Left renal cortex interstitium (tissue), 4 donors: Measurements from ENCODE around the gene CRISPLD2. TPM values are rescaled to one million over a fixed set of nuclear protein-coding genes. Genes with fewer than 3 reads are reported as not detected.

ENCODE experiments used
- DNase-seq, 4 donors: peaks; one replicate each; pipeline ENCODE4 v3.0.0-alpha.2; 2013; ENCODE audit warnings: low read depth in 4 of 4, low spot score in 2 of 4, missing footprints in 1 of 4
- polyA plus RNA-seq, 4 donors: library from polyadenylated mRNA; unstranded; fragments of 120-200 nt; gene quantifications; one replicate each; pipeline ENCODE4 v1.2.1, GENCODE V29; 2013; ENCODE audit not compliant: insufficient read length in 4 of 4

CRISPLD2 gene, protein sequence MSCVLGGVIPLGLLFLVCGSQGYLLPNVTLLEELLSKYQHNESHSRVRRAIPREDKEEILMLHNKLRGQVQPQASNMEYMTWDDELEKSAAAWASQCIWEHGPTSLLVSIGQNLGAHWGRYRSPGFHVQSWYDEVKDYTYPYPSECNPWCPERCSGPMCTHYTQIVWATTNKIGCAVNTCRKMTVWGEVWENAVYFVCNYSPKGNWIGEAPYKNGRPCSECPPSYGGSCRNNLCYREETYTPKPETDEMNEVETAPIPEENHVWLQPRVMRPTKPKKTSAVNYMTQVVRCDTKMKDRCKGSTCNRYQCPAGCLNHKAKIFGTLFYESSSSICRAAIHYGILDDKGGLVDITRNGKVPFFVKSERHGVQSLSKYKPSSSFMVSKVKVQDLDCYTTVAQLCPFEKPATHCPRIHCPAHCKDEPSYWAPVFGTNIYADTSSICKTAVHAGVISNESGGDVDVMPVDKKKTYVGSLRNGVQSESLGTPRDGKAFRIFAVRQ
- polyA plus RNA-seq: 1 to 10 TPM; 7.2 to 8.3 (median 8.0) TPM

DNA sequence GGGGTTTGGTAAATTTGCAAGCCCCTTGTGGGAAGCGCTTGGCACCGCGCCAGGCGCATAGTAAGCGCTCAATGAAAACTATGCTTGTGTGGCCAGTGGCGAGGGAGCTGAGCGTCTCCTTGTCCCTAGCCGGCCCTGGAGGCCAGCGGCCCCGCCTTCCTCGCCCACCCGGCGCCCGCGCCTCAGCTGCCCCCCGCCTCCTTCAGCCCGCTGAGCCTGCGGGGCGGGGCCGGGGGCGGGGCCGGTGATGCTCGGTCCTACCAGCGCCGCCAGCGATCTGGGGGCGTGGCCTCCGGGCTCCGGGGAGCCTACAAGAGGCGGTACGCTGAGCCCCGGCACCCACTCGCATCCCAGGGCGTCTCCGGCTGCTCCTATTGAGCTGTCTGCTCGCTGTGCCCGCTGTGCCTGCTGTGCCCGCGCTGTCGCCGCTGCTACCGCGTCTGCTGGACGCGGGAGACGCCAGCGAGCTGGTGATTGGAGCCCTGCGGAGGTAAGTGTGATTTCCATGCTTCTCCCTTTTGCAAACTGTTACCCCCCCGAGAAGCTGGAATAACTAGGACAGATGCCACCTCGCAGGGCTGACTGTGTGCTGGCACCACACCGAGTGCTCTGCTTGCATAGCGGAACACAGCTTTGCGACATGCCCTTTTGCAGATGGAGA lies at the start of gene CRISPLD2:
Gene CRISPLD2 (plus strand): TSS at position 342 of the 661 bp plus-strand sequence. CDS start 18,511 bp downstream, outside the sequence.
- peak in 3 of 4 donors; percentile 78 to 90 (median 82) for DNase-seq

DNA sequence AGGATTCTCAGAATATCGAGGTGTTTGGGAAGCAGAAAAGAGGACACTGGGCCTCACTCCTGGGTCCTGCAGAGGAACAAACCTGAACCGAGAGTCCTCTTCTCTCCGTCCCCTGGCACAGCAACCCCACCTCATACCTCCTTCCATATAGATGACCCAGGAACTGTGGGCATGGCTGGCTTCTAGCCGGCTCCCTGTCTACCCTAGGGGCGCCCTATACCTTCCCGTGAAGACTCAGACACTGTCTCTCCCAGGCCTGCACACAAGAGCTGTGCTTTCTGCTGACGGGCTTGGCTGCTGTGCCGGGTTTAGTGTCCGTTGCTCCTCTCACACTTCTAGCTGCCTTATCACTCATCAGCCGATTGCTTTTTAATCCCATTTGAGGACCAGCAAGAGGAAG lies 46.5 kb upstream of the CRISPLD2 start:
- no peak for DNase-seq

DNA sequence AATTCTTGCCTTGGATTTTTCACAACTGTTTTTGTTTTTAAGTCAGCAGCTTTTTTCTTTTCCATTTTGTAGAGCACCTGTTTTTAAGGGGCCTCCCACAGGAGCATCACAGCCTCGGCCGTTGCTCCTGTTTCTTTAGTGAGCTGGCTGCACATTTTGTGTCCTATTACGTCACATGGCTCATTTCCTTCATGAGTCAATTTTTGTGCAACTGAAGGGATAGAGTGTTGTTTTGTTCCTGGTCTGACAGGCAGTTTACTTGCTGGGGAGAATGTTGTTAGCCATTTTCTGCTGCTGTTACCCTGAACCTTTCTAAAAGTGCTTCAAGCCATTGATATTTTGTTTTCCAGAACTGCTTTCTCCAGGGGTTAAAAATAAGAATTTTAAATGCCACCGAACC lies 45.0 kb upstream of the CRISPLD2 start:
- no peak for DNase-seq

DNA sequence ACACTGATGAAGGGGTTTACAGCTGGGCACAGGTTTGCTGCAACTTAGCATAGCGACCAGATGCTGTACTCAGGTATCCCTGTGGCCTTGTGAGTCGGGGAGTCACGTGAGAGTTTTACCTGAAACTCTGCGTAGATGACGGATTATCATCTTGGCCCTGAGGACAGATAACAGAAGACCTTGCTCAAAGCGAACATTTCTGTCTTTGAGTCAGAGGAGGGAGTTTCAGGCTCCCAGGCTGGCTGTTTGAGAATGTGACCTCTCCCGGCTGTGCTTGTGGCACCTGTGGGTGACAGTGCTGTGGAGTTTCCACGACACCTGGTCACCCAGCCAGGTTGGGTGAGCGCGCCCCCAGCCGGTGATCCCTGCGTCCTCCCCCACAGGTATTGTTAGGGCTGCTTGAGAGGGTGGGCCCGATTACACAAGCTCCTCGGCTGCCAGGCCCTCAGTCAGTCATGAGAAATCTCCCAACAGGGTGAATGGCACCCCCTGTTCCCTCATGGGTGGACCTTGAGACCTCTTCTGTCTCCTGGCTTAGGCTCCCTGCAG lies 44.4 kb upstream of the CRISPLD2 start:
- no peak for DNase-seq

DNA sequence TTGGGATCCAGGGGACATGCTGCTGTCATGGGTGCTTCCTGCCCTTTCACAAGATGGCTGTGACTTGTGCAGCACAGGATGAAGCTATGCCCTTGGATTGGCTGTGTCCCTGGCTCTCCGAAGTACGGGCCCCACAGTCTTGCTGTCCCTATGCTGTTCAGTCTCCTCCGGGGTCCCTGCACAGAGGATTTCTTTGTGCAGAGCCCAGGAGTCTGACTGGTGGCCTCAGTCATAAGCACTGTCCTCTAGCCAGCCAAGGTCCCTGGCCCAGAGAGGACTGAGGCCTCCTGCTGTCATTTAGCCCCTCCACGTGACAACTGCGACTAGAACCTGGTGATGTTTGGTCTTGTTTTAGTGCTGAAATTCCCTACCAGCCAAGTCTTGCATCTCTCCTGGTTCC lies 42.4 kb upstream of the CRISPLD2 start:
- DNase-seq: no peak

DNA sequence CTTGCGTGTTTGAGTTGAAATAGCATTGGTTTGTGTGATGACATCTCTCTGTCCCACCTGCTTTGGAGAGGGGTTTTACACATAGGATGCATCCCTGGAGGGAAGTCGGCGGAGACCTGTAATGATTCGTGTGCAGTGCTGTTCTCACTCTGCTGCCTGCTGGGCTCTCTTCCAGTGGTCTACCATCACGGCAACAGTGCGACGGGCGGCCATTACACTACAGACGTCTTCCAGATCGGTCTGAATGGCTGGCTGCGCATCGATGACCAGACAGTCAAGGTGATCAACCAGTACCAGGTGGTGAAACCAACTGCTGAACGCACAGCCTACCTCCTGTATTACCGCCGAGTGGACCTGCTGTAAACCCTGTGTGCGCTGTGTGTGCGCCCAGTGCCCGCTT lies 41.1 kb upstream of the CRISPLD2 start:
- DNase-seq: no peak

DNA sequence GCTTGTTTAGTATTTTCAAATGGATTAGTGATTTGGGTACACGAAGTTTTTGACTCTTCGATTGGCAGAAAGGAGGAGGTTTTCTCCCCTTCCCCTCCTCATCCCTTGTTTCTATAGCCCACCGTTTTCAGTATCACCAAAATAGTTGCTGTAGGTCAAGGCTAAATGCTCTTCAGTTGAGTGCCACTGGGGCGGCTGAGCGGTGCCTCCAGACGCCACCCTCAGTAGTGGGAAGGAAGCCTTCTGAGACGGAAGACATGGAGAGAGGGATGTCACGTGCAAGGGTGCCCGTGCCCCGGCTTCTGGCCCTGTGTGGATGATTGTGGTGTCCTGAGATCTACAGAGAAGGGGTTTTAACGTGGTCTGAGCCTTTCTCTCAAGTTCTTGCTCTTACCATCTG lies 39.7 kb upstream of the CRISPLD2 start:
- DNase-seq: no peak

DNA sequence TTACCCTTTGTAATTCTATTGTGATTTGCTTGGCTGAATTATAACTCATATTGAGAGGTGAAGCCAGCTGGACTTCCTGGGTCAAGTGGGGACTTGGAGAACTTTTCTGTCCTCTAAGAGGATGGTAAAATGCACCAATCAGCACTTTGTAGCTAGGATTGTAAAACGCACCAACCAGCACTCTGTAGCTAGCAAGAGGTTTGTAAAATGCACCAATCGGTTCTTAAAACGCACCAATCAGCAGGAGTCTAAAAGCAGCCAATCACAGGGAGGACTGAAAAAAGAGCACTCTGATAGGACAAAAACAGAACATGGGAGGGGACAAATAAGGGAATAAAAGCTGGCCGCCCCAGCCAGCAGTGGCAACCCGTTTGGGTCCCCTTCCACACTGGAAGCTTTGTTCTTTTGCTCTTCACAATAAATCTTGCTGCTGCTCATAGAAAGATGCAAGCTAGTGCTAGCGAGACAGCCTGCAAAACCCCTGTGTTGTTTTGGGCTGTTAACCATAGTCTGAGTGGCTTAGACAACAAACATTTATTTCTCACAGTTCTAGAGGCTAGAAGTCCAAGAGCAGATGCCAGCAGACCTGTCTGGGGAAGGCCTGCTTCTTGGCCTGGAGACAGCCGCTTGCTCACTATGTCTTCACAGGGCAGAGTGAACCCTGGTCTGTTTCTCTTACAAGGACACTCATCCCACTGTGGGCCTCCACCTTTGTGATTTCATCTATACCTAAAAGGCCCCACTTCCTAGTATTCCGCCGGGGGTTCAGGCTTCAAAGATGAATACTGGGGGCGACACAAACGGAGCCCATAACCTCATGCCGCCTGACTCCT lies 39.0 kb upstream of the CRISPLD2 start:
- no peak for DNase-seq

DNA sequence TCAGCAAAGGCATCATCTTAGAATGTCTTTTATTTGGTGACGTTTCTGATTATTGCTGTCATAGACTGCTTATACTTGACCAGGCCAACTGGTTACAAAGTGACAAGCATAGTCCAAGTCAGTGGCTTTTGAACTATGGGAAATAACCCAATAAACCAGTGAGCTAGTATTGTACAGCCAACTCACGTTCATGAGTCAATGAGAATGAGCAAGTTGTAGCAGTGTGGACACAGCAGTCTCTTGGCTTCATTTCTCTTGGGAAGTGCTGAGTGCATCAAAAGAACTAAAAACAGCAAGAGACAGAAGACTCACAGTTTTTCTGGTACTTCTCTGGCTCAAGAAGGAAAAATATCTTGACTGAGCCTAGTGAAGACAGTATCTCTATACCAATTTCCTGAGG lies 36.9 kb upstream of the CRISPLD2 start:
- no peak for DNase-seq

DNA sequence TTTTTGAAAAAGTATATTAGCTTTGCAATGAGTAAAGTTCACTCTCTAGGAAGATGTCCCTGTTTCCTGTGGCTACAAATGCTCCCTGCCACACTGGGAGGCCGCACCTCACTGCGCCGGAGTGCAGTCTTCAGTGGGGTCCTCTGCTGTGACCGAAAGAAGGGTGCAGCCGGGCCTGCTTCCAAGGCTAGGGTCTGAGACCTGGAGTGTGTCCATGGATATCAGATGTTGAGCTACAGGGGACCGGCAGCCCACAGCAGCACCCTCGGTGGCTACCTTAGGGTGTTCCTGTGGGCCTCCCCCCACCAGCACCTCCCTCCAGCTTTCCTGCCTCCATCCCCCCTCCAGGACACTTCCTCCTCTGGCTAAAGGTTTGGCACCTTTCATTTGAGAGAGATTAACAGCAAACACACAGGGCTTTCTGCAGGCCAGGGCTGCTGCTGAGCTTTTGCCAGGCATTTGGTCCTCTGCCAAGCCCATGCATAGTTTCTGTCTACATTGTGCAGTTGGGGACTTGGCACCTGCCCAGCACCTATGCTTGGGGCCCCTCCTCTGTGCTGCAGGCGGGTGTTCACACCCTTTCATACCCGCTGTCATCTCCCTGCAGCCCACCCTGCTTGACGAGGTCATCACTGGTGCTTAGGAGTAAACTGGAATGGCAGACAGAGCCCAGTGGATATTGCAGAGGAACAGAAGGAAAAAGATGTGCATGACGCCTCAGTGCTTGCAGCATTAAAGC lies 33.8 kb upstream of the CRISPLD2 start:
- DNase-seq: peak in 2 of 4 donors; percentile 16 to 41

DNA sequence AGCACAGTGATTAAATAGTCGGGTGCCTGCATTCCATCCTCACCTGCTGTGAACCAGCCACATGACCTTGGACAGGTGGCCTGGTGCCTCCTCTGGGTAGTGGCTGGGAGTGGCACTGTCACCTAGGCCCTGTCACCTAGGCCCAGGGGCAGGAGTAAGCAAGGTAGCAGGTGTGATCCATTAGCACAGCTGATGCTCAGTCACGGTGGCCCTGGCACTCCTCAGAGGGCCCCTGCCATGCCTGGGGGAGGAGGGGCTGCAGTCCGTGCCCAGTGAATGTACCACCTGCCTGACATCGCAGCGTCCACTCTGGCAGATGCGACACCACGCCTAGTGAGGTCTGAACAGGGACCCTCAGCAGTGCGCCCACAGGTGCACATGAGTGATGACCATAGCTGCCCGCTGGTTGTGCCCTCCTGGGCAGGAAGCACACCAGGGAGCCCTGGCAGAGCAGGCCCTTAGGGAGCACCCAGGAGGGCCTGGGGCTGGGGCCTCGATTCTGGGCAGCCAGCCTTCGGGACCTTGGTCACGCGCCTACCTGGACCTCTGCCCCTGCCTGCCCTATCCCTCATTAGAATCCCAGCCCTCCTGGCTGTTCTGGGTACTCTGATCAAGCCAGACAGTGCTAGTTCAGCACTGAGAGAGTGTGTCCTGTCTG lies 33.1 kb upstream of the CRISPLD2 start:
- DNase-seq: no peak

DNA sequence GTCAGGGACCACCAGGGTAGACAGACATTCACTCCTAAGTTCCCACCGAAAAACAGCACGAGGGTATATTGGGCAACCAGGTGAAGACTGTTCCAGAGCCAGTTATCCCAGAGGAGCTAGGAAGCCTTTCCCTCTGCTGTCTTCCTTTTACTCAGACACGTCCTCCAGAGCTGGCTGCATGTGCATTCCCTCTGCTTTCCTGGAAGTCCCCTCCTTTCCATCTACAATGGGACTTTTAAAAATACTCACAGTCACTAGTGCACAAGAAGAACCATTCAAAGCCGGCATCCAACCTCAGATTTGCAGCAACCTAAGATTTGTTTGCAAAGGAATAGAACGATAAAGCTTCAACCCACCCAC lies 32.5 kb upstream of the CRISPLD2 start:
- no peak for DNase-seq

DNA sequence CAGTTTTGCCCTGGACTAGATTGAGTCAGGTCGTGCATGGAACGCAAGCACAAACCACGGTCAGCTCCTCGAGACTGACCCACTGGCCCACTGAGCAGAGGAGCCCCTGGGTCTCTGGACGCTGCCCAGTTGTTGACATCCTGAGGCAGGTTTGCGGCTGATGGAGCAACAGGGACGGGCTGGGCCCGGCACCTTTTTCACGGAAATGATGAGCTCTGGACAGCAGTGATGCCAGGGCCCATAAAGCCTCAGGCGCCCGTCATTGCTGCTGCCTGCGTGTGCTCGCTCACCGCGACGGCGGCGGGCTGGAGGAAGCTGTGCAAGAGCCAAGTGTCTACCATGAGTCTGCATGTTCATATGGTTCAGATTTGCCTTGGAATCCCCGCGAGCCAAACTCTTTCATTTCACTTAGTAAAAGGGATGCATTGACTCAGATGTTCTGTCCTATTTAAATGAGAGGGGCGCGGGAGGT lies 30.8 kb upstream of the CRISPLD2 start:
- DNase-seq: no peak

DNA sequence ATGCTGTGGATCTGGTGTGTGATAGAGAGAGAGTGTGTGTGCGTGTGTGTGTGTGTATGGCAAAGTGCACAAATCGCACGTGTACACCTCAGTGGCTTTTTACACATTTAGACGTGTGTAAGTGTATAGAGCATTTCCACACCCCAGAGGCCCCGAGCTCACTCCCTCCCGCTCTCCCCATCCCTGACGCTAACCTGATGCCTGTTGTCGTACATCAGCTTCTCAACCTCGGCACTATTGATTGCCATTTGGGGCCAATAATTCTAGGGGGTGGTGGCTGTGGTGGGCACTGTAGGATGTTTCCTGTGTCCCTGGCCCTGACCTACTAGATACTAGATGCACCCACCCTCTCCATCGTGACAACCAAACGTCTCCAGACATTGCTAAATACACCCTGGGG lies 30.4 kb upstream of the CRISPLD2 start:
- DNase-seq: no peak

DNA sequence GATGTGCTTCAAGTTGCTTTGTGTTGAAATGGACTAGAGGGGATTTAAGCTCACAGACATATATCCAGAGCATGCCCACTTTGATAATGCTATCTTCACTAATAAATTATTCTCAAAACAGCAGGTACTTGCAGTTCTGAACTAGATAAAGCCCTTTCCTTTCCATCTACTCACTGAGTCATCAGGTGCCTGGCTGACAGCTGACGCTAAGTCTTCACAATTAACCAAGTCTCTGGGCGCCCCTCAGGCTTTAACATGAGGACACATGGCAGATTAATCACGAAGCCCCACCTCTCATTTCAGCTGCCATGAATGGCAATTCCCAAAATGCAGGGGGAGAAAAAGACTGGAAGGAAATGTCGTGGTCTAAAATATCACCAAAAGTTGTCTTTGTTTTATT lies 29.5 kb upstream of the CRISPLD2 start:
- no peak for DNase-seq

DNA sequence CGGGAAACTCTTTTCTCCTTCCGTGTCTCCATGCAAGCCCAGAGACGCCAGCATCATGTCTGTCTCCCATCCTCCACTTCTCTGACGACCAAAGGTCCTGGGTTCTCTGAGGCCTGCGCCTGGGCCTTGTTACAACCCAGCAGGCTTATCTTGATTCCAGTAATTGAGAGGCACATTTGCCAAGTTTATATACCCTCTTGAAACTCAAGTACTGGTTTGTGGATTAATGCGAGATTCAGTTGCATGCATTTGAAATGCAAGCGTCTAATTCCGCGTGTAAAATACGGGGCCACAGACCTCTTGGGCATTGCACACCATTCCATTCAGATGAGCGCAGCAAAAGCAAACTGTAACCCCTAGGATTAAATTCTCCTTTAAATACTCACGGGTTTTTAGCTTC lies 28.7 kb upstream of the CRISPLD2 start:
- no peak for DNase-seq

DNA sequence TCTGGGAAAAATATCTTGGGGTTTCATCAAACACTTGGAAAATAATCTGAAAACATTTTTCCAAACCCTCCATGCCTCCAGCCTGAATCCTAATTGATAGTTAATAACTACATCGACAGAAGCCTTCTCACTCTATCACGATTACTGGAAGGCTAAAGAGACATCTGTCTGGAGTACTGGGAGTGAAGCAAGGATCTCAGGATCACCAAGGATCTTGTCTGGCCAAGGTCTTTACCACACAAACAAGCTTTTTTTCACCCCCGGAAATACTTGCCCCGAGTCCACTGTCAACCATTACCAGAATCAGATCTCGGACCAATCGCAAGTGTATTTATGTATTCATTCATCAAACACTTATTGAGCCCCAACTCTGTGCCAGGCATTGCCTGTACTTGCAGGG lies 28.3 kb upstream of the CRISPLD2 start:
- no peak for DNase-seq

DNA sequence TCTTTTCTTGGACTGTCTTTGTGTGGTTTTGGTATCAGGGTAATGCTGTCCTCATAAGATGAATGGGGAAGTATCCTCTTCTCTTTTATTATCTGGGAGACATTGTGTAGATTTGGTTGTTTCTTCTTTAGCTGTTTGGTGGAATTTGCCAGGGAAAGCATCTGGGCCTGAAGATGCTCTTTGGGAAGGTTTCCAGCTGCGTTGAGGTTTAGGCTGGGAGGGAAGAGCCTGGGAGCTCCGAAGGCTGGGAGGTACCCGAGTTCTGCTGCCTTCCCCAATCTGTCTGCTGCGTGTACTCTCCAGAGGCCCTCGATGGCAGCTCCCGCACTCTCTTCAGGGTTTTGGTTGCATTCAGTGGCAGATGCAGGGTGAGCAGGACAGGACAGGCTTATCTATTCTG lies 25.6 kb upstream of the CRISPLD2 start:
- no peak for DNase-seq

DNA sequence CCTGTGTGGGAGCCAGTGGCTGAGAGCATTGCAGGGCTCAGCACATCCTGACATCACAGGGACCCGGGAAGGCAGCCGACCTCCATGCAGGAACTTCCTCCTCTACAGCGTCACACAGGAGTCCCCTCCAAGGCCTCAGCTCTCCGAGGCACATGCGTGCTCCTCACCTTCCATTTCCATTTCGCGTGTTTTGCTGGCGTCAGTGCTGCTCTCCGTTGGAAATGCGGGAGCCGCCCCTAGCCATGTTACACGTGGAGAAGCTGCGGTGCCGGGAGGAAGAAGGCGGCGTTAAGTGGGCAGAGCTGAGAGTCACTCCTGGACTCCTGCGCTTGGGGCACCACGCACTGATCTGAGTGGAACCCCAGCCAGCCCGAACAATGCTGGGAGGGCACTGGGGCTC lies 25.2 kb upstream of the CRISPLD2 start:
- no peak for DNase-seq
